ENCODE measurements around the gene CDK5. TPM values are rescaled to one million over a fixed set of nuclear protein-coding genes. Genes with fewer than 3 reads are reported as not detected.
A peak's percentile ranks its signal among the peaks of the same experiment; 100 is the strongest.

Gene CDK5
- total and polyA plus RNA-seq, 2 of the 13 experiments (the other 11 are each of a cell fraction or from before 2014, with no cell fraction given) = 16.4 to 21.3 TPM

DNA sequence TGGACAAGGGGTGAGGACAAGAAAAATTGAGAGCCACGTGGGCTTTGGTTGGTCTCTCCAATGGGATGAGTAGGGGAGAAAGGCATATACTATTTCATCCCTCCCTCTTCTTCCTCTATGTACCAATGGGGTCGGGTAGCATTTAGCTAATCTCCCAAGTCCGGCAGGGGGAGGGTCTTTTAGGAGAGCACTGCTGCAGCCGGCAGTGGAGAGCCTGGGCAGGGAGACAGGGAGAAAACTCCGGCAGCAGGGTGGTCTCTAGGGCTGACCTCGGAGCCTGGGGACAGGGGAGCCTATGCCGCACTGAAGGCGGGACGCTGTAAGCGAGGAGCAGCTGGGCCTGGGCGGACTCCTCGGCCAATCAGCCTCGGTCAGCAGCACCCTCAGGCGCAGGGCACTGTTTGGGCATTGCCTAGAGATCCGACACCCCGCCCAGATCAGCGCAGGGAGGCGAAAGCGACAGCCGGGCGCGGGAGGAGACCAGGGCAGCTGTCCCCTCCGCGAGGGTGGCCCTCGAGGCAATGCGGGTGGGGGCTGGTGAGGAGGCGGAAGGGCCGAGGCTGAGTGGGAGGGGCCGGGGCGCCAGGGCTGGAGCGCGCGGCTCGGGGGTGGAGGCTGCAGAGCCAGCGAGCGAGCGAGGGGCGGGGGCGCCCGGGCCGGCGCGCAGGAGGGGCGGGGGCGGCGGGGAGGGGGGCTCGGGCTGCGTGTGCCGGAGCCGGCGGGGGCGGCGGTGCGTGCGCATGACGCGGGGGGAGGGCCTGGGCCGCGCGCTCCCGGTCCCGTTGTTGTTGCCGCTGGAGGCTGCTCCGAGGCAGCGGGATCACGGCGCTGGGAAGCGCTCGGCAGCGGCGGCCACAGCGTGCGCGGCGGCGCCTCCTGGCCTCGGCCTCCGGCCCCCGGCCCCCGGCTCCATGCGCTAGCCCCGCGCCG is 28.3 kb upstream of the CDK5 start, which contains the start of gene AGAP3 (continued):
- TF ChIP-seq REPIN1 (CRISPR knock-in tag; IDR thresholded peaks at IDR 0.05; ENCODE audit: borderline replicate concordance, low read depth) = peak; percentile 46; the same call in 1 of the 2 replicates
- TF ChIP-seq THAP11 (CRISPR knock-in tag; IDR thresholded peaks at IDR 0.05) = peak; percentile 89
- peak; percentile 23; the same call in 1 of the 2 replicates for TF ChIP-seq HOXA7 (CRISPR knock-in tag; IDR thresholded peaks at IDR 0.05)
- no peak for TF ChIP-seq ZNF232 (CRISPR knock-in tag; IDR thresholded peaks at IDR 0.05; ENCODE audit: borderline replicate concordance)
- no peak for TF ChIP-seq NFE2 (CRISPR knock-in tag; IDR thresholded peaks at IDR 0.05)
- TF ChIP-seq GABPA (IDR thresholded peaks at IDR 0.05; ENCODE audit: low read depth, low read length) = no peak
- TF ChIP-seq GABPA (CRISPR knock-in tag; IDR thresholded peaks at IDR 0.05; ENCODE audit: low read depth) = peak; percentile 48; the same call in 1 of the 2 replicates
- TF ChIP-seq ZNF432 (CRISPR knock-in tag; IDR thresholded peaks at IDR 0.05; ENCODE audit: borderline replicate concordance) = no peak
- 0 out of 2 replicates have a peak, but pooled peaks have one; percentile 19 for TF ChIP-seq RXRB (CRISPR knock-in tag; IDR thresholded peaks at IDR 0.05; ENCODE audit: borderline replicate concordance)
- TF ChIP-seq ZSCAN21 (CRISPR knock-in tag; IDR thresholded peaks at IDR 0.05; ENCODE audit: borderline replicate concordance) = peak; percentile 83
- peak; percentile 25; the same call in 1 of the 2 replicates for TF ChIP-seq ZNF605 (CRISPR knock-in tag; IDR thresholded peaks at IDR 0.05)
- no peak for TF ChIP-seq NCOA2 (CRISPR knock-in tag; IDR thresholded peaks at IDR 0.05)
- TF ChIP-seq DPF2 (CRISPR knock-in tag; IDR thresholded peaks at IDR 0.05; ENCODE audit: borderline replicate concordance, low read depth) = no peak
- TF ChIP-seq ZSCAN9 (CRISPR knock-in tag; IDR thresholded peaks at IDR 0.05; ENCODE audit: borderline replicate concordance) = no peak; the same call in none of the 2 replicates
- 0 out of 2 replicates have a peak, but pooled peaks have one; percentile 26 for TF ChIP-seq POGZ (CRISPR knock-in tag; IDR thresholded peaks at IDR 0.05)
- TF ChIP-seq ZBTB38 (CRISPR knock-in tag; IDR thresholded peaks at IDR 0.05) = peak; percentile 72
- TF ChIP-seq, protein P1, sequence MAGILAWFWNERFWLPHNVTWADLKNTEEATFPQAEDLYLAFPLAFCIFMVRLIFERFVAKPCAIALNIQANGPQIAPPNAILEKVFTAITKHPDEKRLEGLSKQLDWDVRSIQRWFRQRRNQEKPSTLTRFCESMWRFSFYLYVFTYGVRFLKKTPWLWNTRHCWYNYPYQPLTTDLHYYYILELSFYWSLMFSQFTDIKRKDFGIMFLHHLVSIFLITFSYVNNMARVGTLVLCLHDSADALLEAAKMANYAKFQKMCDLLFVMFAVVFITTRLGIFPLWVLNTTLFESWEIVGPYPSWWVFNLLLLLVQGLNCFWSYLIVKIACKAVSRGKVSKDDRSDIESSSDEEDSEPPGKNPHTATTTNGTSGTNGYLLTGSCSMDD (CRISPR knock-in tag; IDR thresholded peaks at IDR 0.05) = no peak
- no peak for TF ChIP-seq ZNF101 (CRISPR knock-in tag; IDR thresholded peaks at IDR 0.05; ENCODE audit: borderline replicate concordance, low read depth)
- TF ChIP-seq BORCS8-MEF2B (CRISPR knock-in tag; IDR thresholded peaks at IDR 0.05) = peak; percentile 62; the same call in 1 of the 2 replicates
- peak; percentile 74; the same call in 1 of the 2 replicates for TF ChIP-seq ZSCAN31 (CRISPR knock-in tag; IDR thresholded peaks at IDR 0.05; ENCODE audit: low read depth)
- no peak for TF ChIP-seq HDAC6 (IDR thresholded peaks at IDR 0.05; ENCODE audit: low read depth, low read length)
- TF ChIP-seq ZNF251 (CRISPR knock-in tag; IDR thresholded peaks at IDR 0.05) = no peak
- no peak for TF ChIP-seq ZBTB42 (CRISPR knock-in tag; IDR thresholded peaks at IDR 0.05)
- TF ChIP-seq, protein P2, sequence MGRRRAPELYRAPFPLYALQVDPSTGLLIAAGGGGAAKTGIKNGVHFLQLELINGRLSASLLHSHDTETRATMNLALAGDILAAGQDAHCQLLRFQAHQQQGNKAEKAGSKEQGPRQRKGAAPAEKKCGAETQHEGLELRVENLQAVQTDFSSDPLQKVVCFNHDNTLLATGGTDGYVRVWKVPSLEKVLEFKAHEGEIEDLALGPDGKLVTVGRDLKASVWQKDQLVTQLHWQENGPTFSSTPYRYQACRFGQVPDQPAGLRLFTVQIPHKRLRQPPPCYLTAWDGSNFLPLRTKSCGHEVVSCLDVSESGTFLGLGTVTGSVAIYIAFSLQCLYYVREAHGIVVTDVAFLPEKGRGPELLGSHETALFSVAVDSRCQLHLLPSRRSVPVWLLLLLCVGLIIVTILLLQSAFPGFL (CRISPR knock-in tag; IDR thresholded peaks at IDR 0.05) = no peak
- TF ChIP-seq MTA3 (CRISPR knock-in tag; IDR thresholded peaks at IDR 0.05) = no peak
- TF ChIP-seq, protein P3, sequence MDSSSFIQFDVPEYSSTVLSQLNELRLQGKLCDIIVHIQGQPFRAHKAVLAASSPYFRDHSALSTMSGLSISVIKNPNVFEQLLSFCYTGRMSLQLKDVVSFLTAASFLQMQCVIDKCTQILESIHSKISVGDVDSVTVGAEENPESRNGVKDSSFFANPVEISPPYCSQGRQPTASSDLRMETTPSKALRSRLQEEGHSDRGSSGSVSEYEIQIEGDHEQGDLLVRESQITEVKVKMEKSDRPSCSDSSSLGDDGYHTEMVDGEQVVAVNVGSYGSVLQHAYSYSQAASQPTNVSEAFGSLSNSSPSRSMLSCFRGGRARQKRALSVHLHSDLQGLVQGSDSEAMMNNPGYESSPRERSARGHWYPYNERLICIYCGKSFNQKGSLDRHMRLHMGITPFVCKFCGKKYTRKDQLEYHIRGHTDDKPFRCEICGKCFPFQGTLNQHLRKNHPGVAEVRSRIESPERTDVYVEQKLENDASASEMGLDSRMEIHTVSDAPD (CRISPR knock-in tag; IDR thresholded peaks at IDR 0.05) = 0 out of 2 replicates have a peak, but pooled peaks have one; percentile 38

Measured in HepG2 (cell line).